NCI-H1436 treated with DMSO at 0.1 percent for 48 hours (cell line): Measurements from ENCODE around the gene SLC44A3.
"Not testable (repeated sequence)": the region's sequence is repeated elsewhere in the genome, so short reads cannot be mapped to it uniquely, and the experiment has no call there.

Experiments
- DNase-seq: peaks from one replicate; lab custom pipeline; 2025; lab: John Stamatoyannopoulos, UW

The SLC44A3 gene

DNA sequence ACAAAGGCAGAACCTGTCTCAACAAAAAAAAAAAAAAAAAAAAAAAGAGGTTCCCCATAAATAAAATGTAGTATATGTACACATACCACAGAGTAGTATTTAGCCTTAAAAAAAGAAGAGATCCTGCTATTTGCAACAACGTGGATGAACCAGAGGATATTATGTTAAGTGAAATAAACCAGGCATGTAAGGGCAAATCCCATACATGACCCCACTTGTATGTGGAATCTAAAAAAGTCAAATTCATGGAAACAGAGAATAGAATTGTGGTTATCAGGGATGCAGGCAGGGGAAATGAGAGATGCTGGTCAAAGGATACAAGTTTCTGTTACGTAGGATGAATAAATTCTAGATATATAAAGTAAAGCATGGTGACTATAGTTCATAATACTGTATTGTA, 16.7 kb downstream of the SLC44A3 start:
- no peak for DNase-seq

DNA sequence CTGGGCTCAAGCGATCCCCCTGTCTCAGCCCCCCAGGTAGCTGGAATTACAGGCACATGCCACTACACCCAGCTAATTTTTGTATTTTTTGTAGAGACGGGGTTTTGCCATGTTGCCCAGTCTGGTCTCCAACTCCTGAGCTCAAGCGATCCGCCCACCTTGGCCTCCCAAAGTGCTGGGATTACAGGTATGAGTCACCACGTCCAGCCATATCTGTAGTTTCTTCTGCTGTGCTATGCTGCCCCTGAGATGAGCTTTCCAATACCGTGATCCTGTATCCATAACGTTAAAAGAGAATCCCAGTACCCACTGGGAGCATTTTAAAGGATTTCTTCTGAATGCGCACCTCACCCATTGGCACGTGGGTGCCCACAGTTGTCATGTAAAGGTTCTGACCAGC, 20.2 kb downstream of the SLC44A3 start:
- DNase-seq, result not testable (repeated sequence)

GRCh38 chr1:94840808-94841207, 20.7 kb downstream of the SLC44A3 start:
- DNase-seq, result no peak

DNA sequence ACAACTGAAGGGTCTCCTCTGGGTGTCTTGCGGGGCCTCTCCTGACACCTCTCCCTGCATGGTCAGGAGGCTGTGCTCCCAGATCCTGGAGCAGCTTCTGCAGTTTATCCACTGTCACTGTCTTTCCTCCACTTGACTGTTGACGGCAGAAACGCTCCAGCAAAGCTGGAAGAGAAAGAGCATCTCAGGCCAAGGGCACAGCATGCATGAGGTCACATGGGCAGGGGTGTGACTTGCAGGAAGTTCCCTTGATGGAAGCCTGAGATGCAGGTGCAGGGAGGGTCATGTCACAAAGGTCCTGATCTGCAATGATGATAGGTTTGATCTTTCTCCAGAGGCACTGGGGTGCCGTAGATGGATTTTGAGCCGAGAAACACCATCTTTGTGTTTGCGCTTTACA, 23.3 kb downstream of the SLC44A3 start:
- no peak for DNase-seq

- DNase-seq, result no peak
Observed at GRCh38 chr1:94843846-94844245, 23.7 kb downstream of the SLC44A3 start.

GRCh38 chr1:94846308-94846707, 26.2 kb downstream of the SLC44A3 start:
- no peak for DNase-seq

- DNase-seq, result no peak
Observed at GRCh38 chr1:94851571-94851970, 31.4 kb downstream of the SLC44A3 start.

- DNase-seq, result no peak
Observed at GRCh38 chr1:94852788-94853187, 32.6 kb downstream of the SLC44A3 start.

- DNase-seq, result peak; percentile 15
Observed at GRCh38 chr1:94854458-94855306, 34.5 kb downstream of the SLC44A3 start.

DNA sequence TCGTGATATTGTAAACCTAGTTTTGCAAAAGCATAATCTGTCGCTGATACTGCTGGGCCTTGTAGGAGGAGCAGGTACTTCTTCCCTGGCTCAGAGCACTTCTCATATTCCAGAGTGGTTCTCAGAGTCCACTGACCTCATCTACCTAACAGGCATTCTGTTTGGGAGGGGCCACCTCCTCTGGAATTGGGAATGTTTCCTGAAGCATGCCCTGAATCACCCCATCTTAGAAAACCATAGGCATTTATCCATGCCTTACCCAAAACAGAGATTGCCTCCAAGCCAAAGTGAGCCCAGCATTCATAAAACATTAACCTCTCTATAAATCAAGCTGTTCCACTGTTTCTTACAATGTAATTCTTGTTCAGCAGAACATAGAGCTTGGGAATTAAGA, 35.1 kb downstream of the SLC44A3 start:
- DNase-seq, result no peak

- DNase-seq, result no peak
Observed at GRCh38 chr1:94856004-94856403, 35.8 kb downstream of the SLC44A3 start.

GRCh38 chr1:94856868-94857267, 36.7 kb downstream of the SLC44A3 start:
- DNase-seq, result no peak

- no peak for DNase-seq
Observed at GRCh38 chr1:94858276-94858675, 38.1 kb downstream of the SLC44A3 start.

DNA sequence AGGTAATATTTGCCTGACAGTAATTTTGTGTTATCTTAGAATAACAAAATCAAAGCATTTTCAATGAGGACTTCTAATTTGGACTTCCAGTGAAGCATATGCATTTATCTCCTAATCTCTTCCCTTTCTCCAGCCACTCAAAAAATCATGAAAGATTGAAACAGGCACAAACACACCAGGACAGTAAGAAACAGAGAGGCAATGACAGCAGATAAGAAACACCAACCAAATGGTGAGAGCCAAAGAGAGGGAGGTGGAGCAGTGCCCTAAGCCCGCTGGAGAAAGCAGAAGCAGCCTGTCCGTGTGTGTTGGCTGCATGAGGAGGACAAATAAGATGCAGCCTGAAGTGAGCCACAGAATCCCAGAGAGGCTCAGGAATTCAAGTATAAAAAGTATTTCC, 39.0 kb downstream of the SLC44A3 start:
- DNase-seq, result no peak

DNA sequence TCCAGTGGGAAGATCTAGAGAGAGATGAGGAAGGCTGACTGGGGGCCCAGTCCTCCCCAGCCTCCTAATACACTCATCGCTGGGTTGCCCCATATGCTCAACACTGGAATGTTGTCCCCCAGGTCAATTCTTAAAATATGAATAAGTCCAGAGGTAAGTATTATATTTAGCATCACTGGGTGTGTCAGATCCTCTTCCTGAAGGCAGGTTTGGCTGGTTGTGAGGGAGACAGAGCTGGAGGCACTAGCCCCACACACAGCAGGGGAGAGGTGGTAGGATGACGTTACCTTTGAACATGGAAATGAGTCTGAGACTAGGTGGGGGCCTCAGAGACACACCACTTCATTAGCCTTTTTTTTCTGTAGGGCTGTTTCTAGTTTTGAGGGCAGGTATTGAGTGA, 42.6 kb downstream of the SLC44A3 start:
- no peak for DNase-seq

DNA sequence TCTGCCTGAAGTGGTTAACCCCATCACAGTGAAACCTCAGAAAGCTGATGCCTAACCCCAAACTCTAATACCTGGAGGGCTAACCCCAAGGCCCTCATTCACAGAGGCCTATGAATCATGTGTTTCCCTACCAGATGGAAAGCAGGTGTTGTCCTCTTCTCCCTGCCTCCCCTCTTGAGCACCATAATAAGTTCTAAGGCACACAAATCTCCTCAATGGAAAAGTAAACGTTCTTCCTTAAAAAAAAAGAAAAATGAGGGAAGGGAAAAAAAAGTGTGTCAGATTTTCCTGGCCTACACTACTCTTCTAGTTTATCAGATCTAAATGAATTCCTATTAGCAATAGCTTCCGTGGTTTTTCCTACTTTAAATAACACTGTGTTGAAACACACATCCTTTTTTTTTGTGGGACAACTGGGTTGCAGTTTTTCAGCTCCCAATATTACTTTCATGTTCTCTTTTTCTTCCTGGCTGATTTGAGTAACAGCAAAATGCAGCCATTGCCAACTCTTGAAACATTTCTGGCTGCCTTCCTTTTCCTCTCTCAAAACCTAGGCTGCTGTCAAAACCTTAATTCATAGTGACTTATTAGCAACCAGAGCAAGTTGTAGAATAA, 43.2 kb downstream of the SLC44A3 start:
- DNase-seq, result no peak

GRCh38 chr1:94863919-94864318, 43.8 kb downstream of the SLC44A3 start:
- no peak for DNase-seq

DNA sequence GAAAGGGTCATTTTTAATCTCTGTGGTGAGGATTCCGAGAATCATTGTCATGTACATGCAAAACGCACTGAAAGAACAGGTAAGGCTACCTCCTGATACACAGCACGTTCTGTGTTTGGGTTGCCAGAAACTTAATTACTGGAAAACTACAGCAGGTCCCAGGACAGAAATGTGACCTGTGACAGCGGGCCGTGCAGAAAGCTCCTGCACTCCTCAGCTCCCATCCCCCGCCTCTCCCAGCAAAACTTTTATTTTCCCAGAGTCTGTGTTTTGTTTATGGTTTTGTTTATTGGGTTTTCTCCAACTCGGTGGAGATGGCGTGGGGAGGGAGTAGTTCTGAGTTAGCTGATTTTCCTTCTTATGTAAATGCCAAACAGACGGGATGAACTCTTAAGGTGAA, 44.7 kb downstream of the SLC44A3 start:
- no peak for DNase-seq

DNA sequence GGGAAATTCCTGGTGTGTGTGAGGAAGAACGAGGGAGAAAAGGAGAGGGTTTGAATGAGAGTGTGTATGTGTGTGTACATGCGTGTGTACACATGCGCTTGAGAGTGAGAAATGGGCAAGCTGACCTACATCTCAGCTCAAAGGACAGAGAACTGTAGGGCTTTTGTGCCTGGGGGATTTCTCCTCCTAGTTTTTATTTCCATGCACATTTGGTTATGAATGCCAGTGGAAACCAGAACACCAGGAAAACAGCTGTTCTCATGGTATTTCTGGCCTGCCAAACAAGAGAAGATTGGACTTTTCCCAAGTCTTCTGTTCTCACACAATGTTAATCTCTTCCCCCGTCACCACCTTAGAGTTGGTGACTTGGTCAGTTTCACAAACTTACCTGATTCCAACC, 45.2 kb downstream of the SLC44A3 start:
- DNase-seq, result no peak

- DNase-seq, result no peak
Observed at GRCh38 chr1:94866164-94866807, 46.1 kb downstream of the SLC44A3 start.

DNA sequence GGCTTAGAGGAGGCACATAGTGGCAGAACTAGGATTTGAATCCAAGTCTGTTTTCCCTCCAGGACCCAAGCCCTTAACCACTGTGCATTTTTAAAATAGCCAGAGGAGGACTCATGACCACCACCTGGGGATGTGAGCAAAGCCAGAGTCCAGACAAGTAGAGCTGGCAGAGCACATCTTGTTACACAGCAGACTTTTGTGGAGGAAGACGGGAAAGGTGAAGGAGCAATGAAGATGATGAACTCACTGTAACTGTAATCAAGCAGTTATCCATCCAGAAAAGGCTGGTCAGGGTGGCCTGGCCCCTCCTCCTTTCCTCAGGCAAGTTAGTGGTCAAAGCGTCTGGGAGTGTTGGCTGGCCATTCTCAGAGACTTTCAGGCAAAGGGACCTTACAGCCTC, 50.9 kb downstream of the SLC44A3 start:
- no peak for DNase-seq

DNA sequence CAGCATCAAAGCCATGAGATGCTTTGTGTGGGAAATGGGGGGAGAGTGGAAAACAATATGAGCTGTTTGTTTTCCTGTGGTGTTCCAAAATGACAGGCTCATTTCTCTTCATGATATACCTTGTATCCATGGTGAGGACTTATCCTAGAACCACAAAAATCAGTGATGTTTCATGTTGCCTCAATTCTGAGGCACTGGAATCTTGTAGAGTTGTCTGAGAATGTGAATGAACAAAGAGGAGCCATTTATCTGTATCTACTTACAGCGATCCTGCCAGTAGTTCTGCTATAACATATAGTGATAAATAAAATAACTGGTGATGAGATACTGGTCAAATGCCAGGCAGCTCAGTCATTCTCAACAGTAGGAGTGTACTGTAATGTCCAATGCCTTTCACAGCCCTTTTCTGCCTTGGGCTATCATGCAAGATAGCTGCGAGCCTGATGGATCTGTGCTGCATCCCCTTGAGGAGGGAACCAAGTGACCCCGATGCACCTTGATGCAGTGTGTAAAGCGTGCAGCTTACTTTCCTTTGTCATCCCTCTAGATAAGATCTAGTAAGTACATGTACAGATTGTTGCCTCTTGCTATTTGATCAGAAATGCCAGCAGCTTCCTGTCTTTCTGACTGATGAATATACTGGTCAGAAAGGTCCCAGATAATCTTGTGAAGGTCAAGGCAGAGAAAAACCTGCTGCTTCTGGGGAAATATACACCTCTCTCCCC, 52.8 kb downstream of the SLC44A3 start:
- no peak for DNase-seq
